ENCODE data around the gene ZDHHC14.

ZDHHC14 gene

DNA sequence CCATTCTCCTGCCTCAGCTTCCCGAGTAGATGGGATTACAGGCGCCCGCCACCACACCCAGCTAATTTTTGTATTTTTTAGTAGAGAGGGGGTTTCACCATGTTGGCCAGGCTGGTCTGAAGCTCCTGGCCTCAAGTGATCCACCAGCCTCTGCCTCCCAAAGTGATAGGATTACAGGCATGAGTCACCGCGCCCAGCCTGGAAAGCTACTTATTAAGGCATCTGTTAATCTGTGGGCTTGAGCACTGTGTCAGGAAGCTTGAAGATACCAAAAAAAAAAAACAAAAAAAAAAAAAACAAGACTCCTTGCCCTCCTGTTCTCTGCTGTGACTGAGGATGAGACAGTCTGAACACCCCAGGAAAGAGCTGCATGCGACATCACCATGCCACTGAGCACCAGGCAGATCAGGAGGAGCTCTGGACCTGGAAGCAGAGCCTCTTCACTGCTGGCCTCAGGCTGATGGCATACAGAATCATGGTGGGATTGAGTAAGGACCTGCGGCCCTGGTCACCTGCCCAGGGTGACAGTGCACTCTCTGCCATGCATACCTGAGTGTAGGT is 275.5 kb downstream of the ZDHHC14 start:
- TF ChIP-seq GATA1 (IDR thresholded peaks at IDR 0.05; ENCODE audit: low read depth, low read length), result no peak
- no peak for TF ChIP-seq POLR2A (IDR thresholded peaks at IDR 0.05; ENCODE audit: low read length)
- DNase-seq, result no peak

DNA sequence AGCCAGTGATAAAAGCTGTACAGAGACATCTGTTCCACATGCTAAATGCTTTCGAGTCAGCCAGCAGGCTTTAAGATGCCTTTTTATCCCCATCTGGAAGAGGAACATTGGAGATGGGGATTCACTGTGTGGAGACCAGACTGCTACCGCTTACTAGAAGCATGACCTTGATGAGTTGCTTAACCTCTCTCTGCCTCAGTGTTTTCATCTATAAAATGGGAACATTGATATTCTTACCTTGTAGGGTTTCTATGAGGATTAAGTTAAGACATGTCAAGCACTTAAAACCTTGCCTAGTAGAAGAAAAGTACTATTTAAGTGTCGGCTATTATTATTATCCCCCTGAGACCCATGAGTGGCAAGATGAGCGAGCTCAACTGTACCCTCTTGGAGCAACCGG is 276.8 kb downstream of the ZDHHC14 start:
- no peak for DNase-seq
- TF ChIP-seq POLR2A (IDR thresholded peaks at IDR 0.05; ENCODE audit: low read length), result no peak
- no peak for TF ChIP-seq GATA1 (IDR thresholded peaks at IDR 0.05; ENCODE audit: low read depth, low read length)

DNA sequence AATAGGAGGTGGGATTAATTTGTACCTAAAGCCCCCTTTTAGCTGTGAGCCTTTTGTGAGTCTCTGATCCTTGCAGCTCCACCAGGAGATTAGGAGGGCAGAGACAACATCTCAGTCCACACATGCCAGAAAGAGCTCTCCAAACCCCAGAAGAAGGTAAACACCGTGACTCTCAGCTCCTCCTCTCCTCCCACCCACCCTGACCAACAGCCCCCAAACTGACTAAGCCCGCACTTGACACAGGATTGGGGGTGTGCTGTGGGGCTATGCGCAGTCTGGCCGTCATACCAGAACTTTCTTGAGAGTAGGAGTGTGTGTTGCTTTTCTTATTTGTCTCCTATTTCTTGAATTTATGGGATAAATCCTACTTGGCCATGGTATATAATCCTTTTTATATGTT is 277.3 kb downstream of the ZDHHC14 start:
- TF ChIP-seq POLR2A (IDR thresholded peaks at IDR 0.05; ENCODE audit: low read length), result no peak
- TF ChIP-seq GATA1 (IDR thresholded peaks at IDR 0.05; ENCODE audit: low read depth, low read length), result no peak
- DNase-seq, result no peak

DNA sequence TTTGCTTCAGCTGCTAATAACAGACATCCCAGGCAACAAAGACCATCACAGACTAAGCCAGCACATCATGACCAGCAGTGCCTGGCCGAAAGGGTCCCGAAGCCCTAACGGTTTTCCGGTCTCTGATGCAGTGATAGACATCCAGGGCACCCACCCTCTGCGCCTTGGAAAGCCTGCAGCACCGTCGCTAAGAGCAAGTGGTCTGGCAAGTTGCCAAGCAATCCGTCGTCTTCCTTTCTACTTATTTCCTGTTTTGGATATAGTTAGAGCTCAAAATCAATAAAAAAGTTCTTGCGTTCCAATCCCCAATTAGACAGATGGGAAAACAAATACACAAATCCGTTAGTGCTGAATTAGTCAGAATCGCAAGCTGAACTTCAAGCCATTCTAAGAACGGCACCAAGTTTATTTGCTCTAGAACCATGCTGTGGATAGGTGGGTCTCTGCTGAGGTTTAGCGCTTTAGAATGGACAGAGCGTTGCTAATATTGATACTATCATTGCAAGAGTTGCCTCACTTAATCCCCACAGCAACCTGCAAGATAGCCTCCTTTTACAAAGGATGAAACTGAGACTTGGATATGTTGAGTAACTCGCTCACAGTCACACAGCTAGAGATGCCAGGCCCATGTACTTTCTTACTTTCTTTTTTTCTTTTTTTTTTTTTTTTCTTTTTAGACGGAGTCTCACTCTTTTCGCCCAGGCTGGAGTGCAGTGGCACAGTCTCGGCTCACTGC is 278.7 kb downstream of the ZDHHC14 start:
- DNase-seq, result no peak
- TF ChIP-seq POLR2A (IDR thresholded peaks at IDR 0.05; ENCODE audit: low read length) (no peak), GATA1 (IDR thresholded peaks at IDR 0.05; ENCODE audit: low read depth, low read length) (no peak)

DNA sequence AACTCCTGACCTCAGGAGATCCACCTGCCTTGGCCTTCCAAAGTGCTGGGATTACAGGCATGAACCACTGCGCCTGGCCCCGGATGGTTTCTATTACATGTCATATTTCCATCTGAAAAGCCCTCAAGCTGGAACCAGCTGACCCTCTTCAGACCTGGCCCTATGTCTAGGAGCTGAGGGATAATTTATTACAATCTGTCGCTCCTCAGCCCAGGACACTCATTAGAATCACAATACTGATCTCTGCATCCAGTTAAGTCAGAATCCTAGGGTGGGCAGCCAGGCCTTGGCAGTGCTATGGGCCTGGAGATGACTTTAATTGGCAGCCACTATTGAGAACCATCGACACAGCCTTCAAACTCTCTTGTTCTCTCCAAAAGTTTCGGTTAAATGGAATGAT is 279.4 kb downstream of the ZDHHC14 start:
- DNase-seq, result no peak
- TF ChIP-seq POLR2A (IDR thresholded peaks at IDR 0.05; ENCODE audit: low read length) (no peak), GATA1 (IDR thresholded peaks at IDR 0.05; ENCODE audit: low read depth, low read length) (no peak)

DNA sequence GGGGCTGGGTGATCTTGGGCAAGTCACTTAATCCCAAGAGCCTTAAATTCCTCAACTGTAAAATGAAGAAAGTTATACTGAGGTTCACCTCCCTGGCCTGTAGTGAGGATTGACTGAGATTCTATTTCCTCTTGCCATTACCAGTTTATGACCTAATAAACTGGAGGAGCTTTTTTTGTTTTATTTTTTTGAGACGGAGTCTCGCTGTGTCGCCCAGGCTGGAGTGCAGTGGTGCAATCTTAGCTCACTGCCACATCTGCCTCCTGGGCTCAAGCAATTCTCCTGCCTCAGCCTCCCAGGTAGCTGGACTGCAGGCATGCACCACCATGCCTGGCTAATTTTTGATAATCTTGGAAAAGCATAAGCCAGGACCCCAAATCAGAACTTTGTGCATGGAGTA is 280.7 kb downstream of the ZDHHC14 start:
- no peak for DNase-seq
- TF ChIP-seq POLR2A (IDR thresholded peaks at IDR 0.05; ENCODE audit: low read length), result no peak
- TF ChIP-seq GATA1 (IDR thresholded peaks at IDR 0.05; ENCODE audit: low read depth, low read length), result no peak

DNA sequence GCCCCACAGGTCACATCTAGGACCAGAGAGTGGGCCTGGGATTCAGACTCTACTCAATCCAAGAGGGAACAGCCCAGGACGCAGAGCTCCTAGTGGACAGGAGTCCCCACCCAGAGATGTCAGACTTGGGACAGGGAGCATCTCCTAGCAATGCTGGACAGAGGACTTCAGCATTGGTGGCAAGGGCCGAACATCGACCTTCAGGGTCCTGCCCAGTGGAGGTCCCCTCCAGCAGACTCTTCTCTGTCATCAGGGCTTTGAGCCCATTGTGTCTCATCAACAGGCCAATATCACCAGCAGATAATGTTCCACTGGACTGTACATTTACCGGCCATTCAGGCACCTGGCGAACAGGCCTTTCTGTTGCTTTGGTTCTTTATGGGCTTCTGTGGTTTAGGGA is 282.3 kb downstream of the ZDHHC14 start:
- no peak for DNase-seq
- TF ChIP-seq GATA1 (IDR thresholded peaks at IDR 0.05; ENCODE audit: low read depth, low read length), result no peak
- TF ChIP-seq POLR2A (IDR thresholded peaks at IDR 0.05; ENCODE audit: low read length), result no peak

DNA sequence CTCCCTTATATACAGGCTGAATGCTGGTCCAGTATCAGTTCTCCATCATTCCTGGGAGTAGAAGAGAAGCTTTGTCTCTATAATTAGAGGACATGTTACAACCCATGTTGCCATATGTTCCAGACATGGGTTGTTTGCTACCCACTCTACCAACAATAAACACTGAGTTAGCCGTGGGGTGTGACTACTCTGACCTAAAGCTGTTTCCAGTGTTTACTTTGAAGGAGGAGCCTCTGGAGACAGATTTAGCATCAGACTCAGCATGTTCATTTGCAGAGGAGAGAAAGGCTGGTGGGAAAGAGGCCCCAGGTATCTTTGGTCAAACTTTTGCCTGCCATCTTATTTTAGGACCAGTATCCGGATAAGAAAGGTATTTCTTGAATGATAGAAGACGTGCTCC is 284.2 kb downstream of the ZDHHC14 start:
- TF ChIP-seq POLR2A (IDR thresholded peaks at IDR 0.05; ENCODE audit: low read length), result no peak
- no peak for TF ChIP-seq GATA1 (IDR thresholded peaks at IDR 0.05; ENCODE audit: low read depth, low read length)
- DNase-seq, result no peak

DNA sequence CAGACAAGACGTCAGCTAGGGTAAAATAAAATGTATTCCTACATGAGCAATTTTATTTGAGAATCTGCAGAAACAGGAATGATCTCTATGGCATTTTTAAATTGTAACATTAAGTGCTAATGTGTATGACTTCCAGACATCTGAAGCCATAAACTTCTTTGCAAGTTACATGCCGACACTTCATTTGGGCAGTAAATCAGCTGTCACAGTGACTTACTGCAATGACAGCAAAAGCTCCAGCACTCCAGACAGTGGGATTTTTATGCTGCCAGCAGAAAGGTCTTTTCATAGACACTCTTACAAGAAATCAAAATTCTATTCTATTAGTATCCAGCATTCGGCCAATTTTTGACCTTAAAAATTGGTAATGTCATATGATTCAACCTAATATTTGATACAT is 285.7 kb downstream of the ZDHHC14 start:
- no peak for TF ChIP-seq POLR2A (IDR thresholded peaks at IDR 0.05; ENCODE audit: low read length)
- no peak for TF ChIP-seq GATA1 (IDR thresholded peaks at IDR 0.05; ENCODE audit: low read depth, low read length)
- no peak for DNase-seq

DNA sequence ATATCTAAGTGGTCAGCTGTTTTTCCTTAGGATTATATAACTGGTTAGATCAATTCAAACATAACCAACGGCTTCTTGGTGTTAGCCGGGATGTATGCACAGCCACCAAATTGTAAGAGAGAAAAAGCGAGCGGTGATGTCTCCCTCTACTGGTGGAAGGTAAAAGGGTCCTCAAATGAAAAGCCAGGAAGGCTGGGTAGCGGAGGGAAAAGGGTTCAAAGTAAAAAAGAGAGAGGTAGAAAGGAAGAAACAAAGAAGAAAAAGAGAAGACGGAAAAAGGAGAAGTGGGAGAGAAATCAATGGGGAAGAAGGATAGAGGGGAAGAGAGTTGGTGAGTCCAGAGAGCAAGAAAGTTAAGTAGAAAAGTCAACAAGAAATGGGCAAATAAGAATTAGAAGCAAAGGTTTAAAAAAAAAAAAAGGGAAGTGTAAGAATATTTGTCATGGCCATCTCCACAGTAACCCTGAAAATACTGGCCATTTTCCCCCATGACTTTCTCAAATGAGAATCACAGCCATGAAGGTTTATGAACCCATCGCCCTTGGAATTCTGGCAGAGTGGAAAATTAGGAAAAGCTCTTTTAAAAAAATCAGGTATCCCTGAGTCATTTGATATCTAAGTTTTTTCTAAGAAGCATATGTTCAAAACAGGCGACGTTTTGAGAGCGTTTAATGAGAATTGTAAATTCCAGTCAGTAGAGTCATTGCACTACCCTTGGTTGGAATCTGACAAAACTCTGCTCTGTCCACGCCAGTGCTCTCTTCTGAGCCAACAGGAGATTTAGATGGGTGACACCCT is 286.4 kb downstream of the ZDHHC14 start:
- TF ChIP-seq POLR2A (IDR thresholded peaks at IDR 0.05; ENCODE audit: low read length) (no peak), GATA1 (IDR thresholded peaks at IDR 0.05; ENCODE audit: low read depth, low read length) (no peak)

DNA sequence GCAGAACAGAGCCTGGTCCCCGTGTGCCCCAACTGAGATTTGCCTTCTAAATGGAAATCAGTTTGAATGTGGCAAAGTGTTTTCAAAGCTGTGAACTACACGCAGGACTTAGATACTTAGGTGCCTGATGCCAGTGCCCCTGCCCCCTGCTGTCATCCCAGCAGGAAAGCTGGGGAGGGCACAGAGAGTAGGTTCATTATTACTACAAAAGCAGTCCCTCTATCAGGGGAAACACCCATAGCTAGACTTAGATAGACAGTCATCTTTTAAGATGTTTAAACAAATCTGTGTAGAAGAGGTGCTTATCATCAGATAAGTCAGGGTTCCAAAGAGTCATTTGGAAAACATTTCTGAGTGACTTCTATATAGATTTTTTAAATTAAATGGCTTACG is 287.0 kb downstream of the ZDHHC14 start:
- no peak for TF ChIP-seq POLR2A (IDR thresholded peaks at IDR 0.05; ENCODE audit: low read length)
- no peak for TF ChIP-seq GATA1 (IDR thresholded peaks at IDR 0.05; ENCODE audit: low read depth, low read length)
- DNase-seq, result no peak

More for the DNA sequence above, 286.4 kb downstream of the ZDHHC14 start:
- peak; percentile 71 to 84 for DNase-seq

DNA sequence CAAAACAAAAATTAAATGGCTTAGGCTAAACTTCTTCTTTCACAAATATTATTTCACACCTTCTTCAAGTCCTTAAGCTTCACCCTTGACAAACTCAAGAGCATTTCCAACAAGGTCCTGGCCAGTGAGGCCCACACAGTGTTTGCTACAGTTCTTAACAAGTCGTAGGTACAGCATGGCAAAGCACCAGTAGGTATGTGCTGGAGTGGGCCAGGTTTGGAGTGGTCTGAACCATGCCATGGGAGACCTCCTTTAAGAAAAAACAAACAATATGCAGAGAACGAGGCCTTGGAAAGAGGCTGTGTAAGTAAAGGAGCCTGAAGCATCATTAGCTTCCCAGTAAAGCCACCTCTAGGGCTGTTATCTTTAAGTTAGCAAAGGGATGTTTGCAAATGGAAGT is 287.7 kb downstream of the ZDHHC14 start:
- no peak for TF ChIP-seq POLR2A (IDR thresholded peaks at IDR 0.05; ENCODE audit: low read length)
- no peak for TF ChIP-seq GATA1 (IDR thresholded peaks at IDR 0.05; ENCODE audit: low read depth, low read length)
- DNase-seq, result no peak

DNA sequence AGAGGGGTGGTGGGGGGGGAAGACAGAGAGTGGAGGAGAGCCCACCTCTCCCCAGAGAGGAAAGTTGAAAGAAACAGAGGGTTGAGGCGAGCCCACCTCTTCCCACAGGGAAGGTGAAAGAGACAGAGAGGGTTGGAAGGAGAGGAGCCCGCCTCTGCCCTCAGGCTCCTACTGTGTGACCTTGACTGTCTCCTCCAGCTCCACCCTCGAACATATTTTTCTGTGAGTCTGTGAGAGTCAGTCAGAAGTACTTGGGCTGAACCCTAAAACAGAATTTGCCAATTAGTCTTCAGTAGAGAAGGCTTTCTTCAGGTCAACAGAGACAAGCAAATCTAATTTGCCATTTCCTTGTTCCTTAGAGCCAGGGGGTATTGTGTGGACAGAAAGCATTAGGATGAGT is 288.3 kb downstream of the ZDHHC14 start:
- DNase-seq, result no peak
- TF ChIP-seq POLR2A (IDR thresholded peaks at IDR 0.05; ENCODE audit: low read length), result no peak
- no peak for TF ChIP-seq GATA1 (IDR thresholded peaks at IDR 0.05; ENCODE audit: low read depth, low read length)

DNA sequence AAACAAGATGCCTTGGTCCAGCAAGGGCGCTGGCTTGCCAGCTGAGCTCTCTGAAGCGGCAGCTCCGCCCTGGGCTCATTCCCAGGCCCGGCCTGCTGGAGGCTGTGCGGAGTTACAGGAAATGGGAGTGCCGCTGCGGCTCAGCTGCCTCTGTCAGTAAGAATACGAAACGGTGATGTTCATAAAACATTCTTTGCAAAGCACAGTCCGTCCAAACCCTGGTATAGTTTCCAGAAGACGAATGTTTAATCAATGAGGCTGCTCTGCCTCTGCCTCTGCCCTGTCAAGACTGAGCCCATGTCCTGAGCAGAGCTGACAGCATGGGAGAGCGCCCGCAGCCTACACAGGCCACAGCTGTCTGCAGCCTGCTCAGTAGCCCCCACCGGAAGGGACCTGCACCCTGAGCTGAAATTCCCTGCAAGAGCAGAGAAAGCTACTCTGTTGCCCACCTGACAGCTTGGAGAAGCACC is 288.8 kb downstream of the ZDHHC14 start:
- DNase-seq, result no peak
- TF ChIP-seq GATA1 (IDR thresholded peaks at IDR 0.05; ENCODE audit: low read depth, low read length), result no peak
- TF ChIP-seq POLR2A (IDR thresholded peaks at IDR 0.05; ENCODE audit: low read length), result no peak
